H1 (cell line): Measurements from ENCODE around the gene STX8. TPM values are rescaled to one million over a fixed set of nuclear protein-coding genes. Genes with fewer than 3 reads are reported as not detected.

ENCODE experiments used
- ATF3 ChIP-seq: IDR thresholded peaks from 2 replicates; pipeline ENCODE4 v1.6.1; 2011; ENCODE audit warnings: low read depth, mild to moderate bottlenecking, low read length; ENCODE audit not compliant: insufficient read depth
- BRCA1 ChIP-seq: IDR thresholded peaks from 2 replicates; pipeline ENCODE4 v1.6.1; 2012; ENCODE audit warnings: low read depth, low read length, improper control_type of control experiment
- CHD7 ChIP-seq: fragments of 300-600 bp; sonication (generic); IDR thresholded peaks from 2 replicates; pipeline ENCODE4 v1.7.1; 2012; ENCODE audit warnings: low read length, moderate library complexity, mild to moderate bottlenecking, inconsistent platforms; ENCODE audit not compliant: insufficient replicate concordance
- polyA plus RNA-seq, 7 experiments: library from polyadenylated mRNA; depleted of rRNA in 3 of 7; stranded (reverse) in 5 of 7; unstranded in 2 of 7; fragments of >200 nt in 5 of 7; fragments of 200-250 nt in 2 of 7; gene quantifications; 1 replicate in 5 of 7; 2 replicates in 1 of 7; 4 replicates in 1 of 7; pipeline versions ENCODE4 v1.2.1 to v1.2.3, GENCODE V29; 2011 to 2013; ENCODE audit warnings: missing spikeins in 2 of 7, mixed read lengths in 2 of 7
- total RNA-seq: library from RNA; stranded (reverse); fragmentation: NEBNext Ultra II Directional; extraction: Animal tissue kit (Norgen Biotek cat#: 25700); gene quantifications from 2 replicates; pipeline ENCODE4 v1.2.1, GENCODE V29; 2021

Gene STX8
- total and polyA plus RNA-seq, 2 of the 8 experiments (the other 6 are each of a cell fraction or from before 2014, with no cell fraction given): 22.8 to 42.5 TPM

GRCh38 chr17:9228408-9229159 is 347.0 kb downstream of the STX8 start (continued):
- TF ChIP-seq CHD7 (no peak), BRCA1 (no peak), ATF3 (no peak)
